Hepatocyte (in vitro differentiated cells): ENCODE results near the gene ASMT.

Experiments
- CTCF ChIP-seq: fragments of 200-600 bp; sonication (generic); IDR thresholded peaks from 2 replicates; pipeline ENCODE4 v1.5.1; 2016; ENCODE audit warnings: antibody characterized with exemption, mild to moderate bottlenecking; ENCODE audit not compliant: poor library complexity
- EZH2 ChIP-seq: fragments of 200-600 bp; sonication (generic); IDR thresholded peaks from 2 replicates; pipeline ENCODE4 v1.6.1; 2016; ENCODE audit warnings: antibody characterized with exemption, mild to moderate bottlenecking, borderline replicate concordance
- EZH2phosphoT487 ChIP-seq: fragments of 200-600 bp; sonication (generic); IDR thresholded peaks from one replicate; pipeline ENCODE4 v1.6.1; 2018; ENCODE audit warnings: antibody characterized with exemption, mild to moderate bottlenecking, low read depth, moderate library complexity; ENCODE audit not compliant: unreplicated experiment, severe bottlenecking

GRCh38 chrX:1681439-1681838 is 66.6 kb downstream of the ASMT start:
- TF ChIP-seq CTCF (no peak), EZH2phosphoT487 (no peak), EZH2 (no peak)
